H1 (cell line): ENCODE results near the gene ZC3H12C. TPM values are rescaled to one million over a fixed set of nuclear protein-coding genes. Genes with fewer than 3 reads are reported as not detected.

ENCODE experiments used
- CTCF ChIA-PET: fragments of 300-600 bp; sonication (Branson Sonifier 250); formaldehyde crosslinking; loops from one replicate; lab custom pipeline; 2021; ENCODE audit not compliant: partially characterized antibody; lab: Charles Lee
- POLR2A ChIA-PET: fragments of 300-600 bp; sonication (Branson Sonifier 250); formaldehyde crosslinking; loops from one replicate; lab custom pipeline; 2021; ENCODE audit warnings: inconsistent platforms; ENCODE audit not compliant: partially characterized antibody; lab: Charles Lee
- DNase-seq, 2 experiments: peaks; one replicate each; pipeline versions ENCODE4 v3.0.0 to v3.0.0-alpha.2; 2010 to 2022; ENCODE audit warnings: low spot score in 2 of 2, low read depth in 1 of 2, mixed read lengths in 1 of 2
- FAIRE-seq: peaks from 2 replicates; lab custom pipeline; 2011; peaks lifted over from hg19 to GRCh38; lab: Jason Lieb, UNC
- H2AFZ ChIP-seq: 2 replicates; pipeline ENCODE4 v1.8.1; 2012; ENCODE audit warnings: low read length, inconsistent platforms
- H2AK5ac ChIP-seq: 2 replicates; pipeline ENCODE4 v1.6.1; 2013; ENCODE audit warnings: low read depth, low read length
- H2BK120ac ChIP-seq: replicated peaks from 2 replicates; pipeline ENCODE3; 2013; ENCODE audit warnings: low read depth, low read length, inconsistent platforms
- H2BK12ac ChIP-seq: 2 replicates; pipeline ENCODE4 v1.6.1; 2013; ENCODE audit warnings: low read depth, low read length
- H2BK15ac ChIP-seq: 2 replicates; pipeline ENCODE4 v1.6.1; 2013; ENCODE audit warnings: low read length
- H2BK20ac ChIP-seq: 2 replicates; pipeline ENCODE4 v1.6.1; 2013; ENCODE audit warnings: low read length
- H2BK5ac ChIP-seq: 2 replicates; pipeline ENCODE4 v1.6.1; 2013; ENCODE audit warnings: low read depth, low read length
- H3K14ac ChIP-seq: 2 replicates; pipeline ENCODE4 v1.6.1; 2013; ENCODE audit warnings: inconsistent platforms; ENCODE audit not compliant: insufficient read length
- H3K18ac ChIP-seq: 2 replicates; pipeline ENCODE4 v1.6.1; 2013; ENCODE audit warnings: low read length; ENCODE audit errors: extremely low read depth
- H3K23ac ChIP-seq: 2 replicates; pipeline ENCODE4 v1.6.1; 2013; ENCODE audit warnings: inconsistent platforms; ENCODE audit not compliant: insufficient read length
- H3K23me2 ChIP-seq: 2 replicates; pipeline ENCODE4 v1.6.1; 2013; ENCODE audit warnings: low read depth, low read length
- H3K27ac ChIP-seq: 2 replicates; pipeline ENCODE4 v1.6.1; 2011; ENCODE audit warnings: low read depth, low read length, inconsistent platforms
- H3K27me3 ChIP-seq, 4 experiments: replicated peaks in 1 of 4; 1 replicate in 1 of 4; 2 replicates in 3 of 4; pipeline versions ENCODE4 v1.6.1 to v1.8.1; 2011 to 2013; ENCODE audit warnings: low read length in 3 of 4, mild to moderate bottlenecking in 3 of 4, inconsistent platforms in 2 of 4, mixed read lengths in 2 of 4, moderate library complexity in 1 of 4; ENCODE audit not compliant: control insufficient read depth in 3 of 4, insufficient read depth in 3 of 4; ENCODE audit errors: extremely low read depth in 1 of 4
- H3K36me3 ChIP-seq, 4 experiments: 2 replicates each; pipeline versions ENCODE4 v1.6.1 to v1.8.1; 2011 to 2013; ENCODE audit warnings: mild to moderate bottlenecking in 4 of 4, low read length in 3 of 4, moderate library complexity in 2 of 4, control low read depth in 1 of 4, inconsistent platforms in 1 of 4; ENCODE audit not compliant: insufficient read depth in 4 of 4, control insufficient read depth in 2 of 4
- H3K4ac ChIP-seq: replicated peaks from 2 replicates; pipeline ENCODE3; 2013; ENCODE audit warnings: low read length, low read depth, mixed read lengths, inconsistent platforms; ENCODE audit not compliant: insufficient read length
- H3K4me1 ChIP-seq, 4 experiments: replicated peaks in 1 of 4; 1 replicate in 1 of 4; 2 replicates in 3 of 4; pipeline versions ENCODE4 v1.6.1 to v1.8.1; 2011 to 2013; ENCODE audit warnings: low read length in 3 of 4, inconsistent platforms in 2 of 4, mixed read lengths in 1 of 4; ENCODE audit not compliant: insufficient read depth in 4 of 4, control insufficient read depth in 3 of 4
- H3K4me2 ChIP-seq, 2 experiments: 2 replicates each; pipeline versions ENCODE4 v1.6.1 to v1.8.1; 2011 to 2013; ENCODE audit warnings: low read depth in 2 of 2, low read length in 2 of 2, control low read depth in 1 of 2, inconsistent platforms in 1 of 2, mild to moderate bottlenecking in 1 of 2; ENCODE audit not compliant: insufficient read depth in 1 of 2
- H3K4me3 ChIP-seq, 4 experiments: fragments of 200-600, 300-600 bp in 1 of 4; sonication (generic), shearing (Covaris generic), sonication (Bioruptor Twin) in 1 of 4; 2 replicates each; pipeline versions ENCODE4 v1.5.1 to v1.8.1; 2011 to 2016; ENCODE audit warnings: low read length in 4 of 4, low read depth in 3 of 4, control low read depth in 2 of 4, inconsistent platforms in 2 of 4, mild to moderate bottlenecking in 2 of 4, mixed read lengths in 1 of 4, moderate library complexity in 1 of 4; ENCODE audit not compliant: insufficient read depth in 2 of 4; ENCODE audit errors: extremely low read depth in 1 of 4
- H3K56ac ChIP-seq: replicated peaks from 2 replicates; pipeline ENCODE3; 2013; ENCODE audit warnings: low read depth, mild to moderate bottlenecking, mixed read lengths, low read length, inconsistent platforms; ENCODE audit not compliant: insufficient read length
- H3K79me1 ChIP-seq: 2 replicates; pipeline ENCODE4 v1.6.1; 2013; ENCODE audit warnings: low read depth, low read length, control low read depth
- H3K79me2 ChIP-seq, 2 experiments: 2 replicates each; pipeline versions ENCODE4 v1.6.1 to v1.8.1; 2012 to 2013; ENCODE audit warnings: low read length in 2 of 2, mild to moderate bottlenecking in 2 of 2, inconsistent platforms in 1 of 2; ENCODE audit not compliant: insufficient read depth in 2 of 2, control insufficient read depth in 1 of 2
- H3K9ac ChIP-seq, 4 experiments: replicated peaks in 1 of 4; 1 replicate in 1 of 4; 2 replicates in 3 of 4; pipeline versions ENCODE4 v1.6.1 to v1.8.1; 2011 to 2013; ENCODE audit warnings: low read depth in 3 of 4, low read length in 3 of 4, control low read depth in 2 of 4, mild to moderate bottlenecking in 2 of 4, moderate library complexity in 2 of 4, inconsistent platforms in 1 of 4; ENCODE audit errors: extremely low read depth in 1 of 4
- H3K9me3 ChIP-seq, 2 experiments: 2 replicates each; pipeline versions ENCODE4 v1.6.1 to v1.8.1; 2012 to 2013; ENCODE audit warnings: mild to moderate bottlenecking in 2 of 2, moderate library complexity in 2 of 2, control low read depth in 1 of 2, inconsistent platforms in 1 of 2, low read depth in 1 of 2, low read length in 1 of 2, mixed read lengths in 1 of 2; ENCODE audit not compliant: insufficient read depth in 2 of 2
- H4K20me1 ChIP-seq, 2 experiments: replicated peaks in 1 of 2; 2 replicates each; pipeline versions ENCODE3 to v1.8.1; 2011 to 2013; ENCODE audit warnings: inconsistent platforms in 2 of 2, low read length in 2 of 2, mild to moderate bottlenecking in 1 of 2; ENCODE audit not compliant: insufficient read depth in 2 of 2, control insufficient read depth in 1 of 2
- H4K5ac ChIP-seq: 2 replicates; pipeline ENCODE4 v1.6.1; 2013; ENCODE audit warnings: low read length, low read depth, mixed read lengths, inconsistent platforms; ENCODE audit not compliant: insufficient read length
- H4K8ac ChIP-seq: 2 replicates; pipeline ENCODE4 v1.8.0; 2013; ENCODE audit warnings: mild to moderate bottlenecking, moderate library complexity, low read length, inconsistent platforms; ENCODE audit not compliant: insufficient read depth; ENCODE audit errors: extremely low read depth
- H4K91ac ChIP-seq: replicated peaks from 2 replicates; pipeline ENCODE3; 2013; ENCODE audit warnings: low read length, mixed read lengths, inconsistent platforms; ENCODE audit not compliant: insufficient read length
- ATF2 ChIP-seq: IDR thresholded peaks from 2 replicates; pipeline ENCODE4 v1.6.1; 2012; ENCODE audit warnings: low read length, inconsistent platforms
- GTF2F1 ChIP-seq: IDR thresholded peaks from 2 replicates; pipeline ENCODE4 v1.6.1; 2012; ENCODE audit warnings: low read depth, low read length, improper control_type of control experiment, borderline replicate concordance
- HDAC2 ChIP-seq, 2 experiments: fragments of 300-600 bp in 1 of 2; sonication (generic) in 1 of 2; IDR thresholded peaks; 2 replicates each; pipeline ENCODE4 v1.6.1; 2011 to 2012; ENCODE audit warnings: low read depth in 2 of 2, low read length in 2 of 2, mild to moderate bottlenecking in 2 of 2, moderate library complexity in 2 of 2, borderline replicate concordance in 1 of 2, inconsistent platforms in 1 of 2
- JUN ChIP-seq: IDR thresholded peaks from 2 replicates; pipeline ENCODE4 v1.6.1; 2011; ENCODE audit warnings: low read depth, mild to moderate bottlenecking, improper control_type of control experiment, low read length
- RFX5 ChIP-seq: IDR thresholded peaks from 2 replicates; pipeline ENCODE4 v1.6.1; 2011; ENCODE audit warnings: low read depth, low read length, improper control_type of control experiment, borderline replicate concordance
- TAF7 ChIP-seq: optimal IDR thresholded peaks from 2 replicates; pipeline ENCODE3; 2011; ENCODE audit warnings: low read depth, mild to moderate bottlenecking, inconsistent platforms, low read length, moderate library complexity, borderline replicate concordance
- WGBS, 2 experiments: shearing (Covaris generic) in 1 of 2; methylation state at CpG; one replicate each; pipeline versions ENCODE4 v1.1.6 to v1.1.7; 2013 to 2015; ENCODE audit warnings: low lambda C conversion rate in 2 of 2, mixed read lengths in 2 of 2, inconsistent platforms in 1 of 2, low coverage in 1 of 2, missing lambda C conversion rate in 1 of 2; ENCODE audit not compliant: insufficient replicate concordance in 2 of 2, insufficient coverage in 1 of 2, insufficient read length in 1 of 2; ENCODE audit errors: extremely low coverage in 1 of 2, missing lambda C conversion rate in 1 of 2; 5-methylcytosine and 5-hydroxymethylcytosine counted together
- polyA plus RNA-seq, 7 experiments: library from polyadenylated mRNA; depleted of rRNA in 3 of 7; stranded (reverse) in 5 of 7; unstranded in 2 of 7; fragments of >200 nt in 5 of 7; fragments of 200-250 nt in 2 of 7; gene quantifications; 1 replicate in 5 of 7; 2 replicates in 1 of 7; 4 replicates in 1 of 7; pipeline versions ENCODE4 v1.2.1 to v1.2.3, GENCODE V29; 2011 to 2013; ENCODE audit warnings: missing spikeins in 2 of 7, mixed read lengths in 2 of 7
- total RNA-seq: library from RNA; stranded (reverse); fragmentation: NEBNext Ultra II Directional; extraction: Animal tissue kit (Norgen Biotek cat#: 25700); gene quantifications from 2 replicates; pipeline ENCODE4 v1.2.1, GENCODE V29; 2021

ZC3H12C gene
- total and polyA plus RNA-seq, 2 of the 8 experiments (the other 6 are each of a cell fraction or from before 2014, with no cell fraction given), result 2.0 to 2.7 TPM

GRCh38 chr11:110165039-110165925 is 72.1 kb downstream of the ZC3H12C start:
- no peak overlapping the region for H2BK20ac ChIP-seq
- no peak overlapping the region for H3K14ac ChIP-seq
- DNase-seq (no peak), FAIRE-seq (no peak)
- H2AFZ ChIP-seq, result no peak overlapping the region
- no peaks in the 10 kb centered on the region for H3K9me3 ChIP-seq
- H3K23ac ChIP-seq, result no peak overlapping the region
- CTCF ChIA-PET, result interaction anchor here (1.0 to 1.2 kb wide), 4 partner anchors 9 to 300 kb away, joined by 3 to 5 read pairs (median 3); no protein-coding TSS in a partner anchor
- no peak overlapping the region for H4K91ac ChIP-seq
- no peak overlapping the region for H3K27ac ChIP-seq
- no peak overlapping the region for H3K4me2 ChIP-seq
- TF ChIP-seq GTF2F1 (no peak), JUN (no peak), TAF7 (no peak), ATF2 (no peak), RFX5 (no peak), HDAC2 (IDR thresholded peaks at IDR 0.05; ENCODE audit: borderline replicate concordance in 1 of 2, low read depth in 2 of 2, low read length in 2 of 2) (no peak)
- POLR2A ChIA-PET, result no interaction called here
- no peak overlapping the region for H3K9ac ChIP-seq
- no peak overlapping the region for H4K5ac ChIP-seq
- no peak overlapping the region for H2BK12ac ChIP-seq
- H4K20me1 ChIP-seq, result no peaks in the 10 kb centered on the region
- 94% methylated on average over 28 of the region's 28 CpGs; no CpG with 5 or more reads in 1 of the 2 experiments for WGBS, 2 experiments
- H3K18ac ChIP-seq, result no peak overlapping the region
- H2BK5ac ChIP-seq, result no peak overlapping the region
- no peak overlapping the region for H3K56ac ChIP-seq
- H3K4ac ChIP-seq, result no peak overlapping the region
- H3K4me1 ChIP-seq, result no peaks in the 10 kb centered on the region
- H3K4me3 ChIP-seq, result no peak overlapping the region
- no peak overlapping the region for H2AK5ac ChIP-seq
- no peaks in the 10 kb centered on the region for H3K79me1 ChIP-seq
- H4K8ac ChIP-seq, result no peak overlapping the region
- H2BK120ac ChIP-seq, result no peak overlapping the region
- no peaks in the 10 kb centered on the region for H3K23me2 ChIP-seq
- H3K27me3 ChIP-seq, result no peaks in the 10 kb centered on the region
- H3K79me2 ChIP-seq, result no peaks in the 10 kb centered on the region
- H2BK15ac ChIP-seq, result no peak overlapping the region
- peaks cover 0 to 11% (median 2%) of the 10 kb centered on the region in 4 experiments; a peak in 3 of 8 replicates for H3K36me3 ChIP-seq
